CMK (cell line): ENCODE measurements around the gene PPP1R17.

Experiments
- DNase-seq: peaks from one replicate; pipeline ENCODE4 v3.0.0-alpha.2; 2010; ENCODE audit warnings: low read depth

Gene PPP1R17

DNA sequence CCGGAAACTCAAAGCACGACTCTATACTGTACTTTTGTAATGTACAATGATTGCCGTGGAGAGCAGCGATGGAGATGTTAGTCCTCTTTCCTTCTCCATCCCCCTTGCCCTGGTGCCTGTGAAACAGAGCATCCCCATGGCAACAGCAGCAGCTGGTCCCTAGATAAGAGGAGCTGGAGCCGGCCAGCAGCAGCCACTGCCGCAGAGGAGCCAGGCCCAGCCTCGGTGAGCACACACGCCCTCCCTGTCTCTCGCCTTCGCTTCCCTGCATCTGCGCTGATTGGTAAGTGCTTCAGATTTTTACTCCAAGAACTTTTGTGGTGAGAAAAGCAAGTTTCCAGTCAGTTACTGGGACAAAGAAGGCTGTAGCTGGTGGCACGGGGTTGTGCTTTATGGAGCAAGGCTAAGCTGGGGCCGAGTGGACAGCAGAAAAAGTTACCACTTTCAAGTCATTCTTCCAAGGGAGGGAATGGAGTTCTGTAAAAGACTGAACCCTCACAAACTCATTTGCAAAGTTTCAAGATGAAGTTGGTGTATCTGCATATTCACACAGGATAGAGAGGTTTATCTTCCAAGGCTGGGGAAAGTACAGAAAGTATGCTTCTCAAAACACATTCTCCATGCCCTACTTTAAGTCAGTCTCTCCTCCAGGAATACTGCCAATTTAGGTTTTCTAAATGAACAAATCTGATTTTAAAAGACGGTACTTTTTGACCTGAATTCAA is at the start of gene PPP1R17:
Gene PPP1R17 (plus strand): TSS at position 192 of the 725 bp plus-strand sequence. CDS start 5,227 bp downstream, outside the sequence.
- DNase-seq = no peak

GRCh38 chr7:31640381-31640780 is 46.6 kb upstream of the PPP1R17 start:
- DNase-seq = no peak

GRCh38 chr7:31642681-31643115 is 44.3 kb upstream of the PPP1R17 start:
- DNase-seq = no peak

- DNase-seq = no peak
These were observed 40.1 kb upstream of the PPP1R17 start for GRCh38 chr7:31646942-31647341.

DNA sequence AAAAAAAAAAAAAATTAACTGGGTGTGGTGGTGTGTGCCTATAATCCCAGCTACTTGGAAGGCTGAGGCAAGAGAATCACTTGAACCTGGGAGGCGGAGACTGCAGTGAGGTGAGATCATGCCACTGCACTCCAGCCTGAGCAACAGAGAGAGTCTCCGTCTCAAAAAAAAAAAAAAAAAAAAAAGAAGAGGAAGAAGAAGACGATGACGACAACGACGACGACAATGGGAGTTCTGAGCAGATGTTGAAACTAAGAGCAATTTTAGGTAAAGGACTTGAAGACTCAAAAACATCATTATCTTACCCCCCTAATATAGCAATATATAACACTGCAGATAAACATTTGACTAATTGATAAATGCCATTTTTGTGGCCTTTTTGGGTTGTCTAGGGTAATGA is 39.5 kb upstream of the PPP1R17 start:
- DNase-seq = no peak

DNA sequence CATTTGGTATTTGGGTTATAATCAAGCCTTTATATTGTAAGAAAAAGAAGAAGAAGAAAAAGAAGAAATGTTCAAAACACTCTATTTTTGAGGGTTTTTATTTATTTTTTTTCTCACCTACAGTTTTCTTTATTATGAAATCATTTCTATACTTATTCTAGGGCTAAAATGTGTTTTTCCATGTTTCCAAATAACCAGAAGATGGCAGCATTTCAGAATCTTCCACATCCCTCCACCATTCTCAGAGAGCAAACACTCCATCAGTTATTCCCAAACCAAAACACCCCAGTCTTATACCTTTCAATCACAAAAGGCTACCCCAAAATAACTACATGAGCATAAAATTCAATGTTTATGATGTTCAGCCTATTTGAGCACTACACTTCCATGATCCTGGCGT is 38.7 kb upstream of the PPP1R17 start:
- no peak for DNase-seq

GRCh38 chr7:31648880-31649279 is 38.1 kb upstream of the PPP1R17 start:
- DNase-seq = no peak

GRCh38 chr7:31651234-31652062 is 35.6 kb upstream of the PPP1R17 start:
- no peak for DNase-seq

DNA sequence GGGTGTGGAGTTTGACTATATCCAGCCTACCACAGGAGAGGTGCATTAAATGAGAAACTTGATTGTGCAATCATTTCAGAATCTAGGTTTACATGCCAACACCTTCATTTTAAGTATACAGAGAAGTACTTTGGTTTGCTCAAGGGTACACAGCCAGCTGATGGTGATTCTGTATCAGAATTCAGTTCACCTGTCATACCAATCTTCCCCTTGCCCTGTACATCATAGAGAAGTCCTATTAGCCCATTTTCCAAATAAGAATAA is 35.0 kb upstream of the PPP1R17 start:
- DNase-seq = no peak

GRCh38 chr7:31663072-31663471 is 23.9 kb upstream of the PPP1R17 start:
- no peak for DNase-seq

DNA sequence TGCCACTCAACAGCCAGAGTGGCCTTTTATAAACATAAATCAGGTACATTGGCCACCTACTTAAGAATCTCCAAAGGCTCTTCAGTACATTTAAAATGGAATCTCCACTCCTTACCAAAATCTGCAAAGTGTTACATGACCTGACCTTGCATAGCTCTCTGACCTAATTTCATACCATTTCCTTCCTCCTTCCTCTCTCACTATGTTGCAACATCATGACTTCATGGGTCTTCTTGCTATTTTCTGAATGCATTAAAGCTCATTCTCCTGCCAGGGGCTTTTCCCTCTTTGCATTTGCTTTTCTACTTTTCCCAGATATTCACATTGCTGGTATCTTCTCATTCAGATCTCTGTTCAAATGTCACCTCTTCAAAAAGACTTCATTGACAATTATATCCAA is 22.1 kb upstream of the PPP1R17 start:
- DNase-seq = no peak

- no peak for DNase-seq
These were observed 21.5 kb upstream of the PPP1R17 start for GRCh38 chr7:31665546-31665945.

DNA sequence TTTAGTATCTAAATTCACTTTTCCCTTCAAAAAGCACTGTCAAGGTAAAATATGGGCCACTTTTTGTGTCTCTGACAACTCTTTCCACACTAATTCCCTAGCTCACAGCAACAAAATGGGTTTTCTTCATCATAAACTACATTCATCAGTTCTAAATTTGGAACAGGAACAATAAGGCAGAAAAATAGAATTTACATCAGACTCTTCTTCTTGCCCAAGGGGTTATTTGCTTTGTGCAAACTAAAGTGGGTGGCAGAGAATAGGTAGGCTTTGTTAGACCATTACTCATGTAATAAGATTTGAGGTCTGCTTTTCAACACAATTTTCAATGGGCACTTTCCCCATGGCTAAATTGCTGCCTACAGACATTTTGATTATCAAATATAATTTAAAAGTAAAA is 17.6 kb upstream of the PPP1R17 start:
- DNase-seq = no peak

DNA sequence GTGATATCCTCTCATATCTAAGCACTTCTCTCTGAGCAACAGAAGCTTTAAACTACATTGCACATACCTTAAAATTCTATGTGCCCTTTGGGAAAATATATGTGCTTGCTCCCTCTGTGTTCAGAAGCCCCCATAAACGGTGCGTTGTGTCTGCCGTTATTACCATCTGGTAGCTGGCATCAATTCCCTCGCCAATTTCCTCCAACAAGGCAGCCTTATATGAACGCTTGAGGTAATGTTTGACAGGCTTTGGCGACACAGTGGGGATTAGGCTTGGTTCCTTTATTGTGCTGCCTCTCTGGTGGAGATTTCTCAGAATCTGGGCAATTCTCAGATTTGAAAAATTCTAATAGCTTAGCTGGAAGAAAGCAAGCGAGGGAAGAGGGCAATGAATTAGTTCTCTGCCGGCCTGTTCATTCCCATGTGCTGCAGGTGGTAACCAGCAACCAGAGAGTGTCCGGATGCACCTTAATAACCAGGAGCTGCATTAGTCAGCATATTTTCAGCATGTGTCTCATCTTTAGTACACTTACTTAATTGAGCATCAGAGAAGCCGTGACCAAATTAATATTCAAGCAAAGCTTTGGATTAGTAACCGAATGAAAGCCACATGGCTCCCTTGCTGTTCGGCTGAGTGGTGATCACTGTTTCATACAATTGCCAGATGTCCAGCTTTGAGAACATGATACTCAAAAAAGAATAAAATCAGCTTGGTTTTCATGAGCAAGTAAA is 7.3 kb upstream of the PPP1R17 start:
- no peak for DNase-seq

GRCh38 chr7:31683445-31684225 is 3.4 kb upstream of the PPP1R17 start:
- DNase-seq = no peak

DNA sequence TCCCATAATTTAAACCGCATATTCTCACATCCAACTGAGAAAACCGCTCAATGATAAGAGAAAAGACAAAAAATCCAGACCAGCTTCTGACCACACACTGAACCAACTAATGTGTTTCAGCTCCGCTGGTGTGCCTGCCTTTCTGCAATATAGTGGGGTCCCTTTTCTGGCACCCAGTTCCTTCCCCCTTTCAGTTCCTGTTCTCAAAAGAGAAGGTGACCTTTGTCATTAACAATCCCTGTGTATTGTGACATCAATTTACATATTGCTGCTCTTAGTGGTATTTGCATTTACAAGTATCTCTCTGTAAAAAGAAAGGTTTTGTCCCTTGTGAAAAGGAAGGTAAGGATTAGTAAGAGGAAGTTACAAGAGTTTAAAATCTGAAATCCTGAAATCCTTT is 1.4 kb downstream of the PPP1R17 start:
- no peak for DNase-seq

GRCh38 chr7:31688996-31689395 is 2.0 kb downstream of the PPP1R17 start:
- DNase-seq = no peak

- DNase-seq = no peak
These were observed 3.9 kb downstream of the PPP1R17 start for GRCh38 chr7:31690935-31691334.

- DNase-seq = no peak
These were observed 5.4 kb downstream of the PPP1R17 start for GRCh38 chr7:31692451-31692850.

DNA sequence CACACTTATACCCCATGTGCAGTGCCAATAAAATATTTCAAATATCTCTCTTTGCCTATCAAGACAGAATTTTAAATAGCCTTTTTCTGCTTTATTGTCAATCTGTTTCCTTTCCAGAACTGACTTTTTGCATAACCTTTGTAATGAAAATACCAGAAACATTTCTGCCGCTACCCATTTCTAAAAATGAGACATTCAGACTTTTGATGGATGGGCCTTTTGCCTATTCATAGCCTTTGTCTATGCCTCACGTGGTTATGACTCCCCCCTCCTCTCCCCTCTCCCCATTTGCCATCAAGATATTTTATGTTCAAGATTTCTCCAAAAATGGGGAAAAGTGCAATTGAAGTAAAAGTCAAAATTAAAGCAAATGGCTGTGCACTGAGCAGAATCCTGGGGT is 5.9 kb downstream of the PPP1R17 start:
- no peak for DNase-seq

DNA sequence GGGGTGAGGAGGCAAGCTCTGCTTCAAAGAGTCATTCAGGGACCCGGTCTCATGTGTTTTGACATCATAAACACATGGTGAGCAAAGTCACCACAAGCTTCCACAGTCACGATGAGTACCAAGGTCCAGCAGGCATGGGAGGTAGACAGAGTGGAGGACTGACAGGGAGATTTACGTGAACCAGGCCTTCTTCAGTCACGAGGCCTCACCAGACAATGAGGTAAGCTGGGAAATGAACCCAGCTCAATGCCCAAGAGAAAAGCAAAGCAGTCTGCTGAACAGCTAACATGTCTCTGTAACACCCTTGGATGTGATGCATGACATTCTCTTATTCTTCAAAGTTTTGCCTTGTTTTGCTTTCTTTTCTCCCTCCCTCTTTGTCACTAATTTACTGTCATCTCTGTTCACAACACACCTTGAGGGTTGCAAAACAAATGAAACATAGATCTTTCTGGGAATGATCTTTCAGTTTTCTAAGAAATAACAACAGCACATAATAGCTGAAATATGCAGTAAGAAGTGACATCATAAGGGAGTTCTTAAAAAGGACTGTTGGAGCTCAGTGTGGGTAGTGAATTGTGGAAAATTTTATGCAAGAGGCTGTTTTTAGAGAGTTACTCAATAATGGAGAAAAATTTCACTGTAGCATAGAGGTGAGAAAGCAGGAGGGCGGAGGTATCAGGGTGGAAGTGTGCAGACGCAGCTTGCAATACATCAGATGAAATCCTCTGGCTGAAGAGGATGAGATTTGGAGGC is 9.0 kb downstream of the PPP1R17 start:
- DNase-seq = no peak
